ENCODE measurements around the gene ABLIM1. TPM values are rescaled to one million over a fixed set of nuclear protein-coding genes. Genes with fewer than 3 reads are reported as not detected.

Gene ABLIM1
- total RNA-seq, 4 donors from 2014 or later = 75.2 to 172 (median 110) TPM

DNA sequence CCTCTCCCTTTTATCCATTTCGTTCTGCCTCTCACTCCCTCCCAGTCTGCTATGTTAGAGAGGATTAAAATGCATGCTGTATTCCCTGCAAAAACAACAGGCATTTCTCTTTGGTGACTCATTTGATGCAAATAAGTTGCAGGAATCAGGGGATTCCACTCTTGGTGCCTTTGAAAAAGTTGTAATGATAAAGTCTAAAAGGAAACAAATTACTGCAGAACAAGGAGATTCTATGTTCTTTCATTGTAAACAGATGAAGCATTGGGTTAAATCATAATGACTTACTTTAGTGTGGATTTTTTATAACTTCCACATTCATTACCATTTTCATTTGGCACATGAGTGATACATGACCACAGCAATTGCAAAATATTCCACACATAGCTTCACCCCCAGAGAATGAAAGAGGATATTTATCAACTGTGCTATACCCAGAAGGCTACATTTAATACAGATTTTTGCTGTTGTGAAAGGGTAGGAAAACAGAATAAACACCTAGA lies 33.4 kb upstream of the ABLIM1 start:
- Histone ChIP-seq H3K4me3 (no peak overlapping the region), H3K36me3 (no peaks in the 10 kb centered on the region), H3K27me3 (no peaks in the 10 kb centered on the region), H3K9me3 (no peaks in the 10 kb centered on the region), H3K4me1 (no peaks in the 10 kb centered on the region), H3K27ac (no peak overlapping the region)
- no peak for ATAC-seq
- WGBS, 2 donors (ENCODE audit: low coverage in 1 of 2) = 55% methylated on average over 1 of the region's 1 CpG; no CpG with 5 or more reads in 1 of the 2 donors
- TF ChIP-seq POLR2A (IDR thresholded peaks at IDR 0.05) (no peak), EP300 (IDR thresholded peaks at IDR 0.05) (no peak)

DNA sequence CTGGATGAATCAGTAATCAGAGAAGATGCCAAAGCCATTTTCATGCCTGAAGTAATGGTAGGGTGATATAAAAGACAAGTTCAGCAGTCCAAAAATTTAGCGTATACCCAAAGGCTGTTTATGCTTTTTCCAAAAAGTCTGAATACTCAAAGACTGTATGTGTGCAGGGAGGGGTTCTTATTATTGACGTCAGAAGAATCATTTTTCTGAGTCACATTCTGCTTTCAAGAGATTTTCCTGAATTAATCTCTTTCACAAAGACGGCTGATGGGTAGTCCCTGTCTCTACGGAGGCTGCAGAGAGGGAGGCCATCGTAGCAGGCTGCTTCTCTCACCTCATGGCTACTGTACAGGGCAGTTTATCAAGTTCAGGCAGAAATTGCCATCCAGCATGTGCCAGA lies 30.7 kb upstream of the ABLIM1 start:
- no peak overlapping the region for H3K27ac ChIP-seq
- no peaks in the 10 kb centered on the region for H3K9me3 ChIP-seq
- H3K36me3 ChIP-seq = no peaks in the 10 kb centered on the region
- H3K4me3 ChIP-seq = no peak overlapping the region
- H3K27me3 ChIP-seq = no peaks in the 10 kb centered on the region
- H3K4me1 ChIP-seq = peaks cover under 1 to 22% (median 12%) of the 10 kb centered on the region in 3 donors
- ATAC-seq = no peak
- TF ChIP-seq POLR2AphosphoS5 (IDR thresholded peaks at IDR 0.05) (no peak), POLR2A (IDR thresholded peaks at IDR 0.05) (no peak), EP300 (IDR thresholded peaks at IDR 0.05) (no peak)
- TF ChIP-seq, protein P1, sequence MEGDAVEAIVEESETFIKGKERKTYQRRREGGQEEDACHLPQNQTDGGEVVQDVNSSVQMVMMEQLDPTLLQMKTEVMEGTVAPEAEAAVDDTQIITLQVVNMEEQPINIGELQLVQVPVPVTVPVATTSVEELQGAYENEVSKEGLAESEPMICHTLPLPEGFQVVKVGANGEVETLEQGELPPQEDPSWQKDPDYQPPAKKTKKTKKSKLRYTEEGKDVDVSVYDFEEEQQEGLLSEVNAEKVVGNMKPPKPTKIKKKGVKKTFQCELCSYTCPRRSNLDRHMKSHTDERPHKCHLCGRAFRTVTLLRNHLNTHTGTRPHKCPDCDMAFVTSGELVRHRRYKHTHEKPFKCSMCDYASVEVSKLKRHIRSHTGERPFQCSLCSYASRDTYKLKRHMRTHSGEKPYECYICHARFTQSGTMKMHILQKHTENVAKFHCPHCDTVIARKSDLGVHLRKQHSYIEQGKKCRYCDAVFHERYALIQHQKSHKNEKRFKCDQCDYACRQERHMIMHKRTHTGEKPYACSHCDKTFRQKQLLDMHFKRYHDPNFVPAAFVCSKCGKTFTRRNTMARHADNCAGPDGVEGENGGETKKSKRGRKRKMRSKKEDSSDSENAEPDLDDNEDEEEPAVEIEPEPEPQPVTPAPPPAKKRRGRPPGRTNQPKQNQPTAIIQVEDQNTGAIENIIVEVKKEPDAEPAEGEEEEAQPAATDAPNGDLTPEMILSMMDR (IDR thresholded peaks at IDR 0.05) = no peak
- 60 to 78% methylated on average over 5 of the region's 5 CpGs for WGBS, 2 donors (ENCODE audit: low coverage in 1 of 2)

DNA sequence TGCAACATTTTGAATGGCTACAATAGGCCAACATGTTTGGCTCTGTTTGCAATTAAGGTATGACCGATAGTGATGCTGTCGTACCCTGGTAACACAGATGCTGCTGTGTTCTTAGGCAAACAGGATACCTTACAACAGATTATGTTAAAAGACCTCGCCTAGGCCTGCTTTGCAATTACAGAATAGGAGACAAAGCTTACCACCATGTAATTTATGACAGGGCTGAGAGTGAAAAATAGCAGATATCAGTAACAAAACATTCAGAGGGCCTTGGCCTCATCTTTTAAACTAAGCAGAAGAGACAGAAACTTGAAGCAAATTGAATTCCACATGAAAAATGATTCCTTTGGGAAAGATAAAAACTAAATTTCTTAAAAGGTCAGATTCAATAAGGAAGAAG lies 29.4 kb upstream of the ABLIM1 start:
- Histone ChIP-seq H3K36me3 (no peaks in the 10 kb centered on the region), H3K9me3 (no peaks in the 10 kb centered on the region), H3K27me3 (no peaks in the 10 kb centered on the region), H3K27ac (no peak overlapping the region), H3K4me1 (peaks cover 6 to 36% (median 12%) of the 10 kb centered on the region in 3 donors), H3K4me3 (no peak overlapping the region)
- no peak for TF ChIP-seq POLR2AphosphoS5 (IDR thresholded peaks at IDR 0.05)
- no peak for ATAC-seq
- WGBS, 2 donors (ENCODE audit: low coverage in 1 of 2) = 66 to 80% methylated on average over 1 to 3 of the region's 3 CpGs

DNA sequence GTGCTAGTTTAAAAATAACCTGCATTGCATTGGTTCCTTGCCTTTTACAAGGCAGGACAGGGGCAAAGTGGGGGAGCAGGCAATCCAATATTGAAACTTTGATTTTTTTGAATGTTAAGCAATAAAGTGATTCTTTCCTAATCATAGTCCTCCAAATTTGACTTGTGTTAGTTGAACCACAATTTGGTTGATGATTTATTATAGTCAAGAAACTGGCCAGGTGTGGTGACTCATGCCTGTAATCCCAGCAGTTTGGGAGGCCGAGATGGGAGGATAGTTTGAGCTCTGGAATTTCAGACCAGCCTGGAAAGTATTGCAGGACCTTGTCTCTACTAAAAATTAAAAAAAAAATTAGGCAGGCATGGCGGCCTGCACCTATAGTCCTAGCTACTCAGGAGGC lies 27.9 kb upstream of the ABLIM1 start:
- TF ChIP-seq POLR2AphosphoS5 (IDR thresholded peaks at IDR 0.05) = no peak
- TF ChIP-seq EP300 (IDR thresholded peaks at IDR 0.05) = no peak
- TF ChIP-seq POLR2A (IDR thresholded peaks at IDR 0.05) = no peak

DNA sequence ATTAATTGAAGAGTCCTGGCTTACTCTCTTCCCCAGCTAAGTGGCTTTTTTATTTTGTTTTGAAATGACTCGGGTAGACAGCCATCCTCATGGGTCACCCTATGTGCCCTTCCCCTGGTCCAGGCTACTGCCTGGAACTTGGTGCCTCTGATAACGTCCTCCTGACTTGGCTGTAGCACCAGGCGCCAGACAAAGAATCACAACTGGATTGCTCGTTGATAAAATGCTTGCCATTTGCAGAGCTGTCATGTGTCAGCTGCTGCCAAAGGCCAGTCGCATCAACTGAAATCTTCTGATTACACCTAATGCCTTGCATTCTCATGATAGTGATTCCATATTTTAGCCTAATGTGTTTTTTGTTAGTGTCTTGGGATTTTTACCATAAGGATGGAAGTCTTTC lies 27.4 kb upstream of the ABLIM1 start:
- Histone ChIP-seq H3K4me1 (peaks cover 6 to 49% (median 12%) of the 10 kb centered on the region in 3 donors), H3K36me3 (no peaks in the 10 kb centered on the region), H3K27ac (peak overlapping the region; percentile 47 to 79 (median 72)), H3K4me3 (no peak overlapping the region), H3K9me3 (no peaks in the 10 kb centered on the region), H3K27me3 (no peaks in the 10 kb centered on the region)
- ATAC-seq = no peak
- 60 to 63% methylated on average over 2 to 3 of the region's 5 CpGs for WGBS, 2 donors (ENCODE audit: low coverage in 1 of 2)
- TF ChIP-seq EP300 (IDR thresholded peaks at IDR 0.05) = no peak
- TF ChIP-seq POLR2AphosphoS5 (IDR thresholded peaks at IDR 0.05) = no peak
- TF ChIP-seq, protein P1 (IDR thresholded peaks at IDR 0.05) = no peak
- no peak for TF ChIP-seq POLR2A (IDR thresholded peaks at IDR 0.05)

More for the DNA sequence above, 27.9 kb upstream of the ABLIM1 start:
- H3K27me3 ChIP-seq = no peaks in the 10 kb centered on the region
- no peak for ATAC-seq
- H3K9me3 ChIP-seq = no peaks in the 10 kb centered on the region
- WGBS, 2 donors (ENCODE audit: low coverage in 1 of 2) = 75% methylated on average over 2 of the region's 2 CpGs; no CpG with 5 or more reads in 1 of the 2 donors
- peaks cover 6 to 49% (median 12%) of the 10 kb centered on the region in 3 donors for H3K4me1 ChIP-seq
- peak overlapping the region in 3 of 4 donors; percentile 66 to 79 (median 79) for H3K27ac ChIP-seq
- no peaks in the 10 kb centered on the region for H3K36me3 ChIP-seq
- no peak overlapping the region for H3K4me3 ChIP-seq

DNA sequence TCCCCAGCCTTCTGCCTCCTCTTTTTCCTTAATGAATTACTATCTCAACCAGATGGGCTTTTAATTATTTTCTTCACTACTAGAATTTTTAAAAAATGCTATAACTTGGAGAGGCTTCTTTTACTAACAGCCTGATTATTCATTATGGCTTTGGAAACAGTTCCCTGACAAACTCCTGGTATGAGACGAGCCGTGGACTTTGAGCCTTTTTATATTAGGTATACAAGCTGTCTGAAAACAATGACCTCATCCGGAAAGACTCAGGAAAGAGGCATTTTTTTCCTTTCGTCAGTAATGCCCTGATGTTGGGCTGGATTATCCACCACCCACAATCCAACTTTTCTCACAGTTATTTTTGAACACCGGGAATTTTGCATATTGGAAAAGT lies 26.7 kb upstream of the ABLIM1 start:
- Histone ChIP-seq H3K27me3 (no peaks in the 10 kb centered on the region), H3K36me3 (no peaks in the 10 kb centered on the region), H3K27ac (peak overlapping the region; percentile 47 to 79 (median 72)), H3K9me3 (no peaks in the 10 kb centered on the region), H3K4me3 (no peak overlapping the region), H3K4me1 (peaks cover 6 to 49% (median 12%) of the 10 kb centered on the region in 3 donors)
- TF ChIP-seq POLR2AphosphoS5 (IDR thresholded peaks at IDR 0.05) (peak; percentile 2), POLR2A (IDR thresholded peaks at IDR 0.05) (no peak)
- peak; percentile 61 for ATAC-seq
- WGBS, 2 donors (ENCODE audit: low coverage in 1 of 2) = 2 to 6% methylated on average over 5 of the region's 5 CpGs

DNA sequence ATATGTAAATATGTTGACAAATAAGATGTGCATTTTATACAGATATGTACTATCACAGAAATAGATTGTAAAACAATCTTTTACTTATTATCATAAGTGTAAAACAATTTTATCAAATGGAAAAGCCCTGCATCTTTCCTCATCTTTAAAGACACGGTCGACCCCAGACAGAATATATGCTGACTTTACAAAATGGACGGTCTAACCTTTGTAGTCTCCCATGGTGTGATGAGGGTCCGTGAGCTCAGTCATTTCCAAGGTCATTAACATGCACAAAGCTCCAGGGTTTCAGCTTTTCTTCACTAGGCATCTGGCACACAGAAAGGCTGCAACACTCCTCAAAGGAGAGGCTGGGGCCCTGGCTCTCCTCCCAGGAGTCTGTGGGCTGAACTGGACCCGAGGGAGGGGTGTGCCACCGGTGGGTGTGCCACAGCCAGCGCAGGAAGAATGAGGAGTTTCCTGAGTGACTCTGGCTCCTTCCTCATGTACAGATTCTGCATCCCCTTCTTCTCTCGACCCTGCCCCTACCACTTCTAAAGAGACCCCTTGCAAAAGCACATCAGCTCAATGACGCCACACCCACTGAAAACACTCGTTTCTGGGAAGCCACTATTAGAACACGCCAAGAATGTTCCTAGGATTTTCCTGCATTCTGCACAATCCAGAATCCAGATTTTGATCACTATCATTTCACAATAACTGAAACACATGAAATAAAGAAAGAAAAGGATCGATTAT lies 26.2 kb upstream of the ABLIM1 start:
- peak overlapping the region; percentile 8 to 79 (median 72) for H3K27ac ChIP-seq
- peak; percentile 67 for ATAC-seq
- peaks cover 6 to 49% (median 12%) of the 10 kb centered on the region in 3 donors for H3K4me1 ChIP-seq
- no peaks in the 10 kb centered on the region for H3K36me3 ChIP-seq
- peak overlapping the region in 1 of 2 donors; percentile 37 for H3K4me3 ChIP-seq
- peak; percentile 52 for TF ChIP-seq POLR2AphosphoS5 (IDR thresholded peaks at IDR 0.05)
- TF ChIP-seq, protein P1 (IDR thresholded peaks at IDR 0.05) = no peak
- no peaks in the 10 kb centered on the region for H3K9me3 ChIP-seq
- H3K27me3 ChIP-seq = no peaks in the 10 kb centered on the region
- WGBS, 2 donors (ENCODE audit: low coverage in 1 of 2) = 34 to 53% methylated on average over 9 to 11 of the region's 12 CpGs
